Measurements from ENCODE around the gene FSTL4.

Gene FSTL4

GRCh38 chr5:133520991-133521706, 91.2 kb downstream of the FSTL4 start:
- DNase-seq (ENCODE audit: low read depth in 1 of 2, low spot score in 1 of 2), result no peak

GRCh38 chr5:133520062-133520461, 92.3 kb downstream of the FSTL4 start:
- no peak for DNase-seq (ENCODE audit: low read depth in 1 of 2, low spot score in 1 of 2)

- DNase-seq (ENCODE audit: low read depth in 1 of 2, low spot score in 1 of 2), result no peak
Observed at GRCh38 chr5:133519191-133519590, 93.2 kb downstream of the FSTL4 start.

- no peak for DNase-seq (ENCODE audit: low read depth in 1 of 2, low spot score in 1 of 2)
Observed at GRCh38 chr5:133514456-133514855, 97.9 kb downstream of the FSTL4 start.

- no peak for DNase-seq (ENCODE audit: low read depth in 1 of 2, low spot score in 1 of 2)
Observed at GRCh38 chr5:133512896-133513295, 99.4 kb downstream of the FSTL4 start.

- DNase-seq (ENCODE audit: low read depth in 1 of 2, low spot score in 1 of 2), result no peak
Observed at GRCh38 chr5:133511653-133512235, 100.6 kb downstream of the FSTL4 start.

GRCh38 chr5:133510634-133511262, 101.6 kb downstream of the FSTL4 start:
- no peak for DNase-seq (ENCODE audit: low read depth in 1 of 2, low spot score in 1 of 2)

GRCh38 chr5:133509742-133510079, 102.6 kb downstream of the FSTL4 start:
- no peak for DNase-seq (ENCODE audit: low read depth in 1 of 2, low spot score in 1 of 2)

- no peak for DNase-seq (ENCODE audit: low read depth in 1 of 2, low spot score in 1 of 2)
Observed at GRCh38 chr5:133508845-133509741, 103.2 kb downstream of the FSTL4 start.

- DNase-seq (ENCODE audit: low read depth in 1 of 2, low spot score in 1 of 2), result no peak
Observed at GRCh38 chr5:133508331-133508730, 104.0 kb downstream of the FSTL4 start.

- no peak for DNase-seq (ENCODE audit: low read depth in 1 of 2, low spot score in 1 of 2)
Observed at GRCh38 chr5:133506181-133506580, 106.2 kb downstream of the FSTL4 start.

- DNase-seq (ENCODE audit: low read depth in 1 of 2, low spot score in 1 of 2), result no peak
Observed at GRCh38 chr5:133503511-133503910, 108.8 kb downstream of the FSTL4 start.

GRCh38 chr5:133499895-133500294, 112.4 kb downstream of the FSTL4 start:
- DNase-seq (ENCODE audit: low read depth in 1 of 2, low spot score in 1 of 2), result no peak

GRCh38 chr5:133497608-133498348, 114.6 kb downstream of the FSTL4 start:
- DNase-seq (ENCODE audit: low read depth in 1 of 2, low spot score in 1 of 2), result no peak

GRCh38 chr5:133496631-133497030, 115.7 kb downstream of the FSTL4 start:
- DNase-seq (ENCODE audit: low read depth in 1 of 2, low spot score in 1 of 2), result no peak

GRCh38 chr5:133494923-133495246, 117.5 kb downstream of the FSTL4 start:
- DNase-seq (ENCODE audit: low read depth in 1 of 2, low spot score in 1 of 2), result no peak

GRCh38 chr5:133494232-133494922, 118.0 kb downstream of the FSTL4 start:
- no peak for DNase-seq (ENCODE audit: low read depth in 1 of 2, low spot score in 1 of 2)

GRCh38 chr5:133489632-133490031, 122.7 kb downstream of the FSTL4 start:
- DNase-seq (ENCODE audit: low read depth in 1 of 2, low spot score in 1 of 2), result no peak

- no peak for DNase-seq (ENCODE audit: low read depth in 1 of 2, low spot score in 1 of 2)
Observed at GRCh38 chr5:133487093-133487492, 125.2 kb downstream of the FSTL4 start.

- no peak for DNase-seq (ENCODE audit: low read depth in 1 of 2, low spot score in 1 of 2)
Observed at GRCh38 chr5:133485468-133485867, 126.9 kb downstream of the FSTL4 start.

All from activated T-helper 1 cell treated with anti-CD3 and anti-CD28 coated beads, Interleukin-2, amount 50 U/mL, for 16 hours (primary cell).